AML-193 (cell line): ENCODE data around the gene KCND2.

Source experiments
- DNase-seq, 2 experiments: peaks; one replicate each; lab custom pipeline; 2025; lab: John Stamatoyannopoulos, UW

Gene KCND2

GRCh38 chr7:120412139-120413050 lies 139.4 kb downstream of the KCND2 start:
- DNase-seq, result no peak

- DNase-seq, result no peak
Measured at GRCh38 chr7:120413164-120413563, 140.2 kb downstream of the KCND2 start.

DNA sequence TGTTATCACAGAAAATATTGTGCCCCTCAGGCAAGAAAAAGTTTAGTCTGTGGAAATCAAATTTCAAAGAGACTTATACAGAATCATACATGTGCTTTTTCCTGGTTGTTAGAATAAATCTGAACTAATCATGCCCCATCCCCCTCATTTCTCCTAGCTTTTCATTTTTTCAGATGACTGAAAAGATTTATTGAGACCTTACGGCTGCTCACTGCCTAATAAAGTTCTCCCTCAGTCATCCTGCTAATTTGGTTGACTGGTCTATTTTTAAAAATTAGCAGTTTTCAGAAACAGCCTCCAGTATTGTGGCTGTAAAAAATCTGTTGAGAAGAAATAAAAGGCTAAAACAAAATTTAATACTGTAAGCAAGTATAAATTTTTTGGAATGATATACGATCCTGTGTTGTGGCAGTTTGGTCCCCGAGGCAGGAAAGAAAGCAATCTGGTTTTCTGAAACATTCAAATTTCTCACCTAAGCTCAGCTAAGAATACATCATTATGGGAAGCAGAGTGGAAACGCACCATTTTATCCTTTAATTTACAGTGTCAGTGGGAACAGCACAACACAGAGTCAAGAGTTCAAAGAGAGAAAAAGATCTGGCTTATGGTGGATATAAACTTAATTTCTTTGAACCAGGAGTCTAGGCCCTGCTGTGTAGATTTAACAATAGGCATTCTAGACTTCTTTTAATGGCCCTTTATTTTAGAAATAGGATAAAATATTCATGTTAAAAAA lies 144.4 kb downstream of the KCND2 start:
- DNase-seq, result no peak

GRCh38 chr7:120421151-120421651 lies 148.2 kb downstream of the KCND2 start:
- DNase-seq, result no peak

DNA sequence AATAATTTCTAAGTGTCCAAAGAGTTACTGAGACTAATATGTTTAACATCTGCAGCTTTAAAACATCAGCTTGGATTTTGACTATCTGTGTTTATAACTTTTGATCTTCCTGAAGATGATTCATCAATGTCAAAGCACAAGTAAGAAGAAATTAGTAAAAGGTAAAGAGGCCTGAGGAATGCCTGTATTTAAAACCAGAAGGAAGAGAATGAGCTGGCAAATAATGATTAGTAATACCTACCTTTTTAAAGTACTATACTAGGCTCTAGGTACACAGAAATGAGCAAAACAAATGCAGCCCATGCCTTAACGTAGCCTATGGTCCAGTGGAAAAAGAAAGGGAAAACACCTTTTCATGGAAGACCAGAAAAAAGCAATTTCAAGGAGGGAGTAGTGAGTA lies 158.0 kb downstream of the KCND2 start:
- no peak for DNase-seq

- no peak for DNase-seq
Measured at GRCh38 chr7:120436487-120437060, 163.6 kb downstream of the KCND2 start.

DNA sequence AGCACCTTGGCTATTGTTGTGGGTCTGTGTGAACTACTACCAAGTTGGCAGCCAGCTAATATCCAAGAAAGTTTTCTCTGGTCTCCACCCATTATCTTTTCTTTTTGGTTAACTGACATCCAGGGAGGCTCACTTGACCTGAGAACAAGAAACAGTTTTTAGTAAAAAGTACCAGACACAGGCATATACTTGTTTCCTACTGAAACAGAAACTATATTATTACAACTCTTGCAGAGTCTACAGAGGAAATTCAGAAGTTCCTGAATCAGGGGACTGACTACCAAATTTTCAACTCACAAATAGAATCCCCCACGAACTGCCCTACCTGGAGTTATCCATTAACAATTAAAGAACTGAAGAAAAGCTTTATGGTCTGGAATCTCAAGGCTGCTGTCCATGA lies 168.9 kb downstream of the KCND2 start:
- no peak for DNase-seq

GRCh38 chr7:120442838-120443237 lies 169.9 kb downstream of the KCND2 start:
- DNase-seq, result no peak

GRCh38 chr7:120444650-120445049 lies 171.7 kb downstream of the KCND2 start:
- no peak for DNase-seq

DNA sequence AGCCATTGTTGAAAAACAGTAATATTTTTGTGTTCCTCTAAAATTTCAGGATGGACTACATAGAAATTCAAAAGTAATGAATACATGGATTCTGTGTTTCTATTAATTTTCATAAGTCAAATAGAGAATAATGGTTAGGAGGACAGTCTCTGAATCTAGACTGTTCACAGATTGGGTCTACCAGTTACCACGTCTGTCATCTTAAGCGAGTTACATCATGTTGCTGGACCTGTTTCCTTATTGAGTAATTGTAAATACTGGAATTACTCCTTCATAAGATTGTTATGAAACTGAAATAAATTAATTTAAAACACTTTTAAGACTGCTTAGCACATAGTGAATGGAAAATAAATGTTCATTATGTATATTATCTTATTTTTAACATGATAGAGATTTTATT lies 172.3 kb downstream of the KCND2 start:
- no peak for DNase-seq

DNA sequence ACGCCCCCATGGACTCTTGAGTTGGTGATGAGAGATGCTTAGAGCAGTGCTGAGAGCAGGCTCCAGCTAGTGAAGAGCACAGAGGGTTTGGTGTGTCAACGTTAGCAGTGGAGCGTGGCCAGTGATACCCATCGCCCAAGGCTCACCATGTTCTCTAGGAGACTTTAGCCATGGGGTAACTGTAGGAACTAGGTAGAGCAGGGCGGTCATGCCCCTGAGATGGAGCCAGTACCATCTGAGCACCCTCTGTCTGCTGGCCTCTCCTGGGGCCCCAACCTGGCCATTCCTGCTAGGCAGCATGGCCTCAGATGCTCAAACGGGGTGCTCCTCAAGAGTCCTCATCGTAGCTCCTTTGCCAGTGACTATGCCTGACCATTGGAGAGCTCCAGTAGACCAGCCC lies 179.7 kb downstream of the KCND2 start:
- DNase-seq, result no peak

DNA sequence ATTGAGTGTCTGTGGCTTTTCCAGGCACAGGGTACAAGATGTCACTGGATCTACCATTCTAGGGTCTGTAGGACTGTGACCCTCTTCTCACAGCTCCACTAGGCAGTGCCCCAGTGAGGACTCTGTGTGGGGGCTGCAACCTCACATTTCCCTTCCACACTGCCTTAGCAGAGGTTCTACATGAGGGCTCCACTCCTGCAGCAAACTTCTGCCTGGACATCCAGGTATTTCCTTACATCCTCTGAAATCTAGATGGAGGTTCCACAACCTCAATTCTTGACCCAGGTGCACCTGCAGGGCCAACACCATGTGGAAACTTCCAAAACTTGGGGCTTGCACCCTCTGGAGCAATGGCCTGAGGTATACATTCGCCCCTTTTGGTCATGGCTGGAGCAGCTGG lies 183.7 kb downstream of the KCND2 start:
- DNase-seq, result no peak

GRCh38 chr7:120460949-120461348 lies 188.0 kb downstream of the KCND2 start:
- DNase-seq, result no peak

GRCh38 chr7:120462991-120463390 lies 190.0 kb downstream of the KCND2 start:
- DNase-seq, result no peak

DNA sequence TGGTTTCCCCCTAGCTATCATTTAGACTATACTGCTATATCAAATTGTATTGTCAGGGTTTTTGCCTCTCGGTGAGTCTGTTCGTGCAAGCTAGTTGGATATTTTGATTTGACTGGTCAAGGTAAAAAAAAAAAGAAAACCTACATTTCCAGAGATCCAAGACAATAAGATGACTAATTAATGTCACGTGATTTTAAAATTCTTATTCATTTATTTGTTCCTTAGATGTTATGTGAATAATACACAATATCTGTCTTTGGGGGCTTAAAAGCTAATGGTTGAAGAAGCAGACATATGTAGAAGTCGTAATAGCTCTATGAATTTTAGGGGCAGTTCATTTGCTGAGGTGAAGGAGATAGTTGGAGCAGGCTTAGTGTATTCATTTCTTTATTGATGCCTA lies 191.1 kb downstream of the KCND2 start:
- DNase-seq, result no peak

DNA sequence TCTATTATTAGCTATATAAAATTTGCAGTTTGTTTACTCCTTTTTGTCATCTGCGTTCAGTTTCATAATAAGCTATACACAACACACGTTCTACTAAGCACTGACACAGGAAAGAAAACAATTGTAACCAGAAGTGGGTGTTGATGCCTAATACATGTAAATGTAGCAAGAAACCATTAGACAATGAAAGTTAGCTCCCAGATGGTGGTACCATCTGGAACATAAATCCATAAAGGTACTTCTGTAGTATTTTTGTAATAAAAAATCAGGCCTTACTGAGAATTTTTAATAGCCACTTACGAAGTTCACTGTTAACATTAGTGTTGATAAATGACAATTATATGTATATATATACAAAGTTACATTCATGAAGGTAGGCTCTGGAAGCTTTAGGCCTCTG lies 194.7 kb downstream of the KCND2 start:
- DNase-seq, result no peak

- DNase-seq, result no peak
Measured at GRCh38 chr7:120468611-120469010, 195.6 kb downstream of the KCND2 start.

GRCh38 chr7:120472892-120473291 lies 199.9 kb downstream of the KCND2 start:
- DNase-seq, result no peak

- DNase-seq, result no peak
Measured at GRCh38 chr7:120473352-120473751, 200.4 kb downstream of the KCND2 start.

- DNase-seq, result no peak
Measured at GRCh38 chr7:120475994-120476393, 203.0 kb downstream of the KCND2 start.

GRCh38 chr7:120480472-120480871 lies 207.5 kb downstream of the KCND2 start:
- DNase-seq, result no peak

GRCh38 chr7:120480930-120481329 lies 208.0 kb downstream of the KCND2 start:
- no peak for DNase-seq

- DNase-seq, result no peak
Measured at GRCh38 chr7:120486164-120486563, 213.2 kb downstream of the KCND2 start.
